NCI-H1417 treated with DMSO at 0.1 percent for 48 hours (cell line): ENCODE results near the gene EPHB6.

Experiments
- DNase-seq: peaks from one replicate; lab custom pipeline; 2025; lab: John Stamatoyannopoulos, UW

The EPHB6 gene

GRCh38 chr7:142880876-142881505, 26.1 kb downstream of the EPHB6 start:
- DNase-seq, result no peak

DNA sequence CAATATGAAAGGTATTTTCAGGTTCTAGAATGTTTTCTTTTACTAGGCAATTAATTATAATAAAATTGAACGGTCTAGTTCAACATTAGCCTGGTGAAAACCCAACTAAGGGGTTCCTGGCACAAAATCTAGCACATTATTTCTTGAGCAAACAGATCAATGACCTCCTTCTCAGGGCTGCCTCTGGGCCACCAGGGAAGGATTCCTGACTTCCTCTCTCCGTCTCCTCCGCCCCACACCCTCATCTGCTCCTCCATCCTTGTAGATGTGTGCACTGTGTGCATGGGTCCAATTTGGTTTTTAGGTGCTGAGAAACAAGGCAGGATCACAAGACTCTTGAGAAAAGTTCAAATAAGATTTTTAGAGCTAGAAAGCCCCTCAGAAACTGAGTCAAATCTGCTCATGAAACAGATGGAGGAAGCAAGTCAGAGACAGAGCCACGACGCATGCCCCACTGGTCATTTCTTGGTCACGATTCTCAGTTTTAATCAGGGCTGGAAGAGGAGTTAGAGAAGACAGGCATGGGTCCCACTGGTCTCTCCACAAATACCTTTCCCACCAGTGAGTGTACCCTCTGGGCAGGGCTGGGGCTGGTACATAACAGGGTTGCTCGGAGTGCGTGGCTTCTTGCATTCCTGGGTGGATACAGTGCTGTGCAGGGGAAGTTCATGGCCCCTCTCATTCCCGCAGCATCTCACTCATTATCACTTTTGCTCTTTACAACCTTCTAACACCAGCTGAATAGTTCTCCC, 26.9 kb downstream of the EPHB6 start:
- no peak for DNase-seq

DNA sequence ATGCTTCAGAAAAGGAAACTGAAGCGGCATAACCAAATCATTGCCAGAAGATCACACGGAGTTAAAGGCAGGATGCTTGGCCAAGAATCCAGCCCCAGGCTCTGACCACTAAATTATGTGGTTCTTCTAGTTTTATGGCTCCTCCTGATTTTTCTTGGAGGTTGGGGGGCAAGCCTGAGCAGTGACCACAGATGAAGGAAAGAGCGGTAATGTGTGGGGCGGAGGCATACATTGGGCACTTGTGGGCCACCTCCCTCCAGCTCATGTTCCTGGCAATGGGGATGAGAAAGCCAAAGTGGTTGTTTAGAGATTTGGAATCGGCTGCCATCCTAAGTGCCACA, 27.4 kb downstream of the EPHB6 start:
- DNase-seq, result no peak

DNA sequence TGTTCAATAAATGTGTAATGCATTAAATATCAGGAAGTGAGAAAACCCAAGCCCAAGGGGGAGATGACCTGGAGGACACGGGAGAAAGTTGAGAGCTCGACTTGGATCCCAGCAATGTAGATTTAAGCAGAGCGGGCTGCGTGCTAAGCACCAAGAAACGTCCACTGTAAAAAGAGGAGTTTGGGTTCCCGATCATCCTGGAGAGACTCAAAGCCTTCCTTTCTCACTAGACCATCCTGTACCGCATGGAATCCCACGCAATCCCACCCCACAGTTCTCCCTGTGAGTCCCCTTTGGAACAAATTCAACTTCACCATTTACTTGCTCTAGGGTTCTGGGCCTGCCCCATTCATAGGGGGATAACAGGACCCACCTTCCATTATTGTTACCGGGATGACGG, 28.3 kb downstream of the EPHB6 start:
- DNase-seq, result no peak

- DNase-seq, result no peak
Observed at GRCh38 chr7:142883571-142884285, 28.9 kb downstream of the EPHB6 start.

DNA sequence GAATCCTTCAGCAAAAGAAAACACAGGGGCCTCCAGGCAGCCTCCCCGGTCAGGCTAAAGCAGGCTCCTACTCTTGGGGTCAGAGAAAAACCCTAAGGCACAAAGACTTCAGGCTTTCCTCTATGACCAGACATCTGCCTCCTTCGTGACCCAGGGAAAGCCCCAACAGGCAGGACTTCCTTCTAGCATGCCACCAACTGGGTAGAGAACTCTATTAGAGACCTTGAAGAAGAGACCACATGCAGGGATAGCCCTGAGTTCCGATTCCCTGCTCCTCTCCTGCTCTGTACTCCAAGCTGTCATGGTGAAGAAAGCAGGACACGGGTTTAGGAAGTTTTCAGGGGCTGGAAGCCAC, 29.4 kb downstream of the EPHB6 start:
- DNase-seq, result no peak

- no peak for DNase-seq
Observed at GRCh38 chr7:142885311-142886230, 30.7 kb downstream of the EPHB6 start, which contains the start of gene TRPV6. TSS of gene TRPV6 (minus strand) at chr7:142885745.

- no peak for DNase-seq
Observed at GRCh38 chr7:142886866-142887265, 32.0 kb downstream of the EPHB6 start.

DNA sequence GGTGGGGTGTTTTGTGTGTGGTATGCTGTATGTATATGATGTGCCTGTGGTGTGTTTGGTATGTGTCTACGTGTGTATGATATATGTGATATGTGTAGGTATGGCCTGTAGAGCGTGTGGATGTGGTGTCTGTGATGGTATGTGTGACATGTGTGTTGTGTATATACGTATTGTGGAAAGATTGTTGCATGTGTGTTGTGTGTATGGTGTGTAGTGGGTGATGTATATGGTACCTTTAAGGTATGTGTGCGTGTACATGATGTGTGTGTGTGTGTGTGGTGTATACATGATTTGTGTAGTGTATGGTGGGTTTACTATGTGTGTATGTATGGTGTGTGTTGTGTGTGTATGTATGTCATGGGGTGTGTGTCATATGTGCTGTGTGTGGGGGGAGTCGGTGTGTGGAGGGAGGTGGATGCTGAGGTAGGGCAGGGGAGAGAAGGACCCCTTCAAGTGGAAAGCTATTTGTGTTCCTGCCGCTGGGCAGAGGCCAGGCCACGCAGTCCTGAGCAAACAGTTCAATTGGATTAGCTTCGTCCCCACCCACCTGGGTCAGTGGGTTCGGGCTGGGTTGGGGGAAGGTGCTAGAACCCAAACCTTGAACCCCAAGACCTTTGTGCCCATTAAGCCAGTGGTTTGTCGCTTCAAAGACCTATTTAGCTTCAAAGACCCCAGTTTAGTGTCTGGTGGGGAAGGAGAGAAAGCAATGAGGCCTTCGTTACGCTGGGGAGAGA, 32.6 kb downstream of the EPHB6 start:
- DNase-seq, result no peak

DNA sequence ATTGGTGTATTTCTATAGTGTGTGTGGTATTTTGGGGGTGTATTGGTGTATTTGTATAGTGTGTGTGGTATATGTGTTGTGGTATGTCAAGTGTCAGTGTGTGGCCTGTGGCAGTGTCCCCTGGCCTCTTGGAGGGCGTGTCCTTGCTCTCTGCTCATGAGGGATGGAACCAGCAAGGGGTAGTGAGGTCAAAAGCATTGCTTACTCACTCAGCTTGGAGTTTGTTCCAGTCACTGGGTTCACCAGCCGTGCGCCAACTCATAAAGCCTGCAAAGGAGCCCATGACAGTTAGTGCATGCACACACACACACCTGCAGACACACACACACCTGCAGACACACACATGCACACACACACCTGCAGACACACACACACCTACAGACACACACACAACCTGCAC, 34.9 kb downstream of the EPHB6 start:
- DNase-seq, result no peak

GRCh38 chr7:142890874-142891485, 36.1 kb downstream of the EPHB6 start:
- no peak for DNase-seq

- no peak for DNase-seq
Observed at GRCh38 chr7:142891490-142892082, 36.7 kb downstream of the EPHB6 start.

DNA sequence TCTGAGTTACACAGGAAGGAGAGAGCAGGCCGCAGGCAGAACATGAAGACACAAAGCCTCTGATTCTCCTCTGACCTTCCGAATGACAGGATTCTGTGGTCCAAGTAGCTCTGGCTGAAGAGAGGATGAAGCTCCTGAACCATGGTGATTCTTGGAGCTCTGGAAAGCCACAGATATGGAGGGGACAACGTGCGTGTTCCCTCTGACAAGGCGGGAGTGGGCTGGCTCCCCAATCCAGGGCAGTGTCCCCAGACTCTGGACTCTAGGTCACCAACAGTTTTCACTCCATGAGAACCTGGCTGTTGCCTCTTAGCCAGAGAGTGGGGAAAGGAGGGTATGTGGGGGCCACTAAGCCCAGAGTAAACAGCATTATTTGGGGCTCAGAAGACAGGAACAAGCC, 38.1 kb downstream of the EPHB6 start:
- no peak for DNase-seq

- no peak for DNase-seq
Observed at GRCh38 chr7:142894112-142894984, 39.5 kb downstream of the EPHB6 start.

GRCh38 chr7:142894985-142895593, 40.2 kb downstream of the EPHB6 start:
- no peak for DNase-seq

DNA sequence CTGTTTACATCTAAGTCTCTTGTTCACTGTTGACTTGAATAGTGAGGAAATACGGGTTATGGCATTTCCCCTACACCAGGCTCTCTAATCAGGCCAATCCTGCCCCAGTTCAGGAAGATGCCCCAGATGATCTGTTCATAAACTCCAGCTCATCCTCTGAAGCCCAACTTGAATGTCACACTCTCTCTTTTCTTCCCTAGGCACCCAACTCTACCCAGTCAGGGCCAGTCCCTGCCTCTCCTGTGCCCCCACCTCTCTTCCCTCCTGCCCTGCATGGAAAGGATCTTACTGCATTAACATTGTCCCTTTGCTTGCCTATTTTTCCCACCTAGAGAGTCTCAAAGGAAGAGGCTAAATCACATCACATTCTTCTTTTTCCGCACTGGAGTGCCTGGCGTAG, 41.3 kb downstream of the EPHB6 start:
- DNase-seq, result no peak

DNA sequence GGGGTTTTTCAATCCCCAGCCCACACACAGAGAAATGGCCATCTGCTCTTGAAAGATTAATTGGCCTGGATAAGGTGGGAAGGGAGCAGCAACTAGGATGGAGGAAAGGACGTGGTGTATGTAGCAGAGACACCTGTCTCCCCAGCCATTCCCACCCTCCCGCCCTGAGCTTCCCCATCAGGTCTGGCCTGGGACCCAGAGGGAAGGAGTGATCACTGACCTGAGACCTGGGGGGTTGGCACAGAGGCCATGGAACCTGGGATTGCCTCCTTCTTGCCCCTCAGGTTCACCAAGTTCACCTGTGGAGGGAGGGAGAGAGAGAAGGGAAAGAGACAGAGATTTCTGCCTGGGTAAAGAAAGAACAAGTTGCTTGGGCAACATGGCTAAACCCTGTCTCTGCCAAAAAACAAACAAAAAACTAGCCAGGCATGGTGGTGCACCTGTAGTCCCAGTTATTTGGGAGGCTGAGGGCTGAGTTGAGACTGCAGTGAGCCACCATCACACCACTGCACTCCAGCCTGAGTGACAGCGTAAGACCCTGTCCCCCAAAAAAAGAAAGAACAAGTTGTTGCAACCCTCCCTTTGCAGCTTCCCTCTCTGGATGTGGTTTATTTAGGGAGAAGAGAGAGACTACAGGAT, 42.0 kb downstream of the EPHB6 start:
- no peak for DNase-seq

GRCh38 chr7:142897691-142898090, 42.8 kb downstream of the EPHB6 start:
- DNase-seq, result no peak
